Transverse colon (tissue), 4 donors: Measurements from ENCODE around the gene PTPN18. TPM values are rescaled to one million over a fixed set of nuclear protein-coding genes. Genes with fewer than 3 reads are reported as not detected.

Source experiments
- DNase-seq: peaks from one replicate; pipeline ENCODE4 v3.0.0-alpha.2; 2019
- H3K27ac ChIP-seq, 4 donors: fragments of 200-600 bp; sonication (generic); 2 replicates each; pipeline ENCODE4 v1.5.1; 2016 to 2018; ENCODE audit warnings: inconsistent platforms in 4 of 4
- H3K27me3 ChIP-seq: fragments of 200-600 bp; sonication (generic); 2 replicates; pipeline ENCODE4 v1.5.1; 2017; ENCODE audit warnings: inconsistent platforms
- H3K36me3 ChIP-seq, 4 donors: fragments of 200-600 bp; sonication (generic); 2 replicates each; pipeline ENCODE4 v1.5.1; 2017 to 2019; ENCODE audit warnings: inconsistent platforms in 4 of 4
- H3K4me1 ChIP-seq, 4 donors: fragments of 200-600 bp; sonication (generic); 2 replicates each; pipeline ENCODE4 v1.5.1; 2017 to 2020; ENCODE audit warnings: inconsistent platforms in 4 of 4
- H3K4me3 ChIP-seq, 4 donors: fragments of 200-600 bp; sonication (generic); 1 replicate in 1 of 4; 2 replicates in 3 of 4; pipeline versions ENCODE4 v1.5.1 to v1.6.1; 2017 to 2019; ENCODE audit warnings: inconsistent platforms in 4 of 4
- H3K9me3 ChIP-seq, 2 donors: fragments of 200-600 bp; sonication (generic); 2 replicates each; pipeline ENCODE4 v1.5.1; 2017 to 2019; ENCODE audit warnings: inconsistent platforms in 2 of 2
- EP300 ChIP-seq: sonication (generic); formaldehyde crosslinking; IDR thresholded peaks from one replicate; pipeline ENCODE4 v1.6.1; 2017; ENCODE audit warnings: antibody characterized with exemption, low read depth
- POLR2A ChIP-seq: fragments of 450-650 bp; IDR thresholded peaks from one replicate; pipeline ENCODE4 v1.6.1; 2016; ENCODE audit warnings: antibody characterized with exemption, mild to moderate bottlenecking, moderate library complexity
- POLR2AphosphoS5 ChIP-seq, 3 donors: sonication (generic); formaldehyde crosslinking; IDR thresholded peaks; one replicate each; pipeline ENCODE4 v1.6.1; 2016; ENCODE audit warnings: antibody characterized with exemption in 3 of 3
- WGBS, 2 donors: methylation state at CpG; one replicate each; pipeline ENCODE4 v1.1.5; 2018; ENCODE audit warnings: low coverage in 1 of 2; 5-methylcytosine and 5-hydroxymethylcytosine counted together
- in situ Hi-C, 4 donors: fragments of 200-750 bp; cut with MboI; loops; one replicate each; pipeline versions ENCODE4 v1.15.0 to v1.15.1; 2017; ENCODE audit warnings: low sequenced_read_pairs in 3 of 4, low pct_ligation_motif_present in 1 of 4, low pct_unique_long_range_greater_than_20kb in 1 of 4
- intact Hi-C: fragments of 100-400 bp; cut with DNase I; formaldehyde crosslinking; loops from one replicate; pipeline ENCODE4 v1.15.1; 2023; ENCODE audit warnings: low total_unique reads
- total RNA-seq, 4 donors: library from RNA; depleted of rRNA; stranded (reverse); fragments of >200 nt; gene quantifications; one replicate each; pipeline ENCODE4 v1.1.0, GENCODE V29; 2016
- TF ChIP-seq, protein P1 (sequence below), 5 experiments: fragments of 200-600 bp in 3 of 5; fragments of 450-650 bp in 2 of 5; sonication (generic) in 3 of 5; IDR thresholded peaks; 1 replicate in 2 of 5; 2 replicates in 3 of 5; pipeline ENCODE4 v1.5.1; 2016 to 2017; ENCODE audit warnings: antibody characterized with exemption in 5 of 5, inconsistent platforms in 3 of 5, mild to moderate bottlenecking in 2 of 5, moderate library complexity in 1 of 5

PTPN18 gene
- total RNA-seq, 4 donors from 2014 or later: 136 to 168 (median 148) TPM

DNA sequence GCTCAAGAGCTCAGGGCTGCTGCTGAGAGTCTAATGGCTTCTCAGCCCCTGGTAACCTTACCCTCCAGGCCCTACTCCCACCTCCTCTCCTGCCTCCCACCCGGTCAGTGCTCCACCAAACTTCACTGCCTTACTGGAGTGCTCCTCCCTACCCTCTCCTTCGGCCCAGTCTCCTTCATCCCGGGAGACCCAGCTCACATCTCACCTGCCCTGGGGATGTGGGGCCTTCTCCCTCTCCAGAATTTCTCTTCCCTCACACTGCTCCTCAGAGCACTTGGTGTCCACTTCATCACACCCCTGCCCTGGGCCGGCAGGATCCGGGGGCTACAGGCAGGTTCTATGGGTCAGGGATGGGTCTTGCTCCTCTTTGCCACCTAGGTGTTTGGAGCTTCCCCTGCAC is 21.6 kb downstream of the PTPN18 start:
- Histone ChIP-seq H3K27ac (no peak overlapping the region), H3K27me3 (no peaks in the 10 kb centered on the region), H3K4me3 (no peak overlapping the region), H3K36me3 (no peaks in the 10 kb centered on the region), H3K4me1 (peaks cover 6 to 29% (median 12%) of the 10 kb centered on the region in 4 donors), H3K9me3 (no peaks in the 10 kb centered on the region)
- 94 to 95% methylated on average over 3 to 5 of the region's 5 CpGs for WGBS, 2 donors
- no peak for DNase-seq
- TF ChIP-seq, protein P1, sequence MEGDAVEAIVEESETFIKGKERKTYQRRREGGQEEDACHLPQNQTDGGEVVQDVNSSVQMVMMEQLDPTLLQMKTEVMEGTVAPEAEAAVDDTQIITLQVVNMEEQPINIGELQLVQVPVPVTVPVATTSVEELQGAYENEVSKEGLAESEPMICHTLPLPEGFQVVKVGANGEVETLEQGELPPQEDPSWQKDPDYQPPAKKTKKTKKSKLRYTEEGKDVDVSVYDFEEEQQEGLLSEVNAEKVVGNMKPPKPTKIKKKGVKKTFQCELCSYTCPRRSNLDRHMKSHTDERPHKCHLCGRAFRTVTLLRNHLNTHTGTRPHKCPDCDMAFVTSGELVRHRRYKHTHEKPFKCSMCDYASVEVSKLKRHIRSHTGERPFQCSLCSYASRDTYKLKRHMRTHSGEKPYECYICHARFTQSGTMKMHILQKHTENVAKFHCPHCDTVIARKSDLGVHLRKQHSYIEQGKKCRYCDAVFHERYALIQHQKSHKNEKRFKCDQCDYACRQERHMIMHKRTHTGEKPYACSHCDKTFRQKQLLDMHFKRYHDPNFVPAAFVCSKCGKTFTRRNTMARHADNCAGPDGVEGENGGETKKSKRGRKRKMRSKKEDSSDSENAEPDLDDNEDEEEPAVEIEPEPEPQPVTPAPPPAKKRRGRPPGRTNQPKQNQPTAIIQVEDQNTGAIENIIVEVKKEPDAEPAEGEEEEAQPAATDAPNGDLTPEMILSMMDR (IDR thresholded peaks at IDR 0.05): no peak
- TF ChIP-seq POLR2AphosphoS5 (IDR thresholded peaks at IDR 0.05): no peak
- TF ChIP-seq EP300: no peak
- no peak for TF ChIP-seq POLR2A
- in situ Hi-C loops: no loop called here
- intact Hi-C loops: no loop called here

DNA sequence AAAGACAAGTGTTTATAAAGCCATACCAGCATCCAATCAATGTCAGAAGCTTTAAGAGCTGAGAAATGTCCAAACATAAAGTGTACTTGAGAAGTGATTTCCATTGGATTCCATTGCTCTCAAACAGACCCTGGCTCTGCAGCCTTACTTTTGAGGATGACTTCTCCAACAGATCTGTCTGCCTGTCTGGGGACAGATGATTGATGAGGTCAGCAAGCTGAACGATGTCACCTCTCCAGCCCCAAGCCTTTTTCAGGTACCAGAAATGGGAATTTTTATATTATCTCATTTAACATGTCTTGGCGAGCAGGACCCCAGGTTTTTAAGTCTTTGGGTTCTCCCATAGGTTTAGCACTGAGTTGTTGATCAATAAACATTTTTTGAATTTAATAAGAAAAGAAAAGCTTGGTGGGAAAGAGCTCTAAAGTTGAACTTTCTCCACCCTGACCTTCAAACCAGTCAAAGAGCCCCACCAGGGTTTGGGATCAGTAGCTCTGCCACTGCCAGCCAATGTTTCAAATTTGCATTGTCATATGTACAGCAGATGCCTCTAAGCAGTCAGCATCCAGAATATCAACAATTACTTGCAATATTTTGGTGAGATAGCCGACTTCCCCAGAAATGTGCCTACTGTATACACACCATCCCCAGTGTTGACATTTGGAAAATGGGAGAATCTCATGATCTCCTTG is 22.5 kb downstream of the PTPN18 start:
- Histone ChIP-seq H3K27ac (no peak overlapping the region), H3K9me3 (no peaks in the 10 kb centered on the region), H3K4me1 (peaks cover 2 to 22% (median 7%) of the 10 kb centered on the region in 4 donors), H3K4me3 (no peak overlapping the region), H3K27me3 (no peaks in the 10 kb centered on the region), H3K36me3 (no peaks in the 10 kb centered on the region)
- in situ Hi-C loops: no loop called here
- no peak for DNase-seq
- WGBS, 2 donors: 84 to 100% methylated on average over 1 to 3 of the region's 3 CpGs
- TF ChIP-seq POLR2AphosphoS5 (IDR thresholded peaks at IDR 0.05): no peak
- TF ChIP-seq EP300: no peak
- no peak for TF ChIP-seq POLR2A
- TF ChIP-seq, protein P1 (IDR thresholded peaks at IDR 0.05): no peak
- intact Hi-C loops: no loop called here

DNA sequence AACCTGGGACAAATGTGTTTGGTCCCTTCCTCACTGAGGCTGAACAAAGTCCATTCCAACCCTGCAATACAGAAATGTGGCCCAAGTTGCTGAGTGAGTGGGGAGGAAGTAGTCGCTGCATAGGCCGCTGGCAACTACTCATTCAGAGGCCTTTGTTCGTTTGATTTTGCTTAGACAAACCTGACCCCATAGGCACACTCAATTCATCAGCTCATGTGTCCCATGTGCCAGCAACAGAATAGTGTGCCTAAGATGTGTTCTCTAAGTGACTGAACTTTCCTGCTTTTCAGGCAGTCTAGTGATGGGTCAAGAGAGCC is 23.0 kb downstream of the PTPN18 start:
- Histone ChIP-seq H3K4me1 (peaks cover 0 to 18% (median 2%) of the 10 kb centered on the region in 4 donors), H3K27ac (no peak overlapping the region), H3K36me3 (no peaks in the 10 kb centered on the region), H3K4me3 (no peak overlapping the region), H3K9me3 (no peaks in the 10 kb centered on the region), H3K27me3 (no peaks in the 10 kb centered on the region)
- in situ Hi-C loops (no loop called here), intact Hi-C loops (no loop called here)
- TF ChIP-seq, protein P1 (IDR thresholded peaks at IDR 0.05): no peak
- TF ChIP-seq EP300 (no peak), POLR2A (no peak), POLR2AphosphoS5 (IDR thresholded peaks at IDR 0.05) (no peak)
- no peak for DNase-seq
- 81% methylated on average over 3 of the region's 3 CpGs; no CpG with 5 or more reads in 1 of the 2 donors for WGBS, 2 donors

DNA sequence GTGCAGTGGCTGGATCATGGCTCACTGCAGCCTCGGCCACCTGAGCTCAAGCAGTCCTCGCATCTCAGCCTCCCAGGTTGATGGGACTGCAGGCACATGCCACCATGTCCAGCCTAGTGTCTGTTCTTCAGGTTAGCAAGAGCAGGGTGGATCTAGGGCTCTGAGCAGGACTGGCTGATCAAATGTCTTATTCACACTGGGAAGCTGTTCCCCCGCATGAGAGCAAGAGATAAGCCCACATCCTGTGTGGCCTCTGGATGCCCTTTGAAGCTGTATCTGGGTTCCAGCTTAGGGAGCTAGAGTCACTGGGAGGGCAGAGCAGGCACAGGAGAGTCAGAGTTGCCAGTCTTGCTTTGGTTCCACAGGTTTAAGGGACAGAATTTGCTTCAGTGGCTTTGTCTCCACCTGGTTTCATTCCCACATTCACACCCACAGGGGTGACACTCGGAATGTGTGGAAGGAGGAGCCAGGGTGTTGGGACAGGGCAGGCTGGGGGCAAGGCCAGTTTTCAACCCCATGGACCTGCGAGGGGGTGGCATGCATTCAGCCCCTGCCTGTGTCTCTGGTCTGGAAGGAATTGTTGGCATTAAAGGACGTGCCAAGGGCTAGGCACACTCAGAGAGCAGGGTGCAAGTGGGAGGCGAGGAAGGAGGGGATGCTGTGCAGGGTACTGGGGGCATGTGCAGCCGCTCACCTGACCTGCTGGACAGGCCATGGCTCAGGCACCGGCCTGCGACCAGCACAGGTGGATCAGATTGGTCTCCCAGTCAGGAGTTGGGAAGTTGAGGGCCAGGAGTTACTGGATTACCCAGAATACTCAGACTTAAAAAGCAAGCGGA is 24.5 kb downstream of the PTPN18 start:
- H3K36me3 ChIP-seq: no peaks in the 10 kb centered on the region
- intact Hi-C loops: no loop called here
- H3K4me3 ChIP-seq: no peak overlapping the region
- WGBS, 2 donors: 94 to 100% methylated on average over 1 to 11 of the region's 11 CpGs
- DNase-seq: no peak
- H3K4me1 ChIP-seq: peaks cover 0 to 6% (median 0%) of the 10 kb centered on the region in 4 donors
- no peaks in the 10 kb centered on the region for H3K9me3 ChIP-seq
- H3K27me3 ChIP-seq: no peaks in the 10 kb centered on the region
- no peak for TF ChIP-seq POLR2A
- TF ChIP-seq, protein P1 (IDR thresholded peaks at IDR 0.05): no peak
- TF ChIP-seq EP300: no peak
- no peak for TF ChIP-seq POLR2AphosphoS5 (IDR thresholded peaks at IDR 0.05)
- no peak overlapping the region for H3K27ac ChIP-seq
- in situ Hi-C loops: no loop called here
